T-cell (primary cell): ENCODE data around the gene LAMA5. TPM values are rescaled to one million over a fixed set of nuclear protein-coding genes. Genes with fewer than 3 reads are reported as not detected.

Source experiments
- ATAC-seq, 4 experiments: fragments of 200-7000 bp in 3 of 4; fragments of 150-1000 bp in 1 of 4; cut with Tn5 transposase; replicated peaks in 1 of 4; 1 replicate in 3 of 4; 2 replicates in 1 of 4; pipeline ENCODE4 v1.10.0; 2021; ENCODE audit warnings: moderate library complexity in 3 of 4, mild to moderate bottlenecking in 2 of 4, moderate number of reproducible peaks in 1 of 4
- CTCF ChIA-PET, 2 donors: fragments of 300-600 bp; sonication (Branson Sonifier 250); formaldehyde crosslinking; loops; one replicate each; lab custom pipeline; 2022; ENCODE audit warnings: antibody characterized with exemption in 2 of 2; lab: Charles Lee
- POLR2A ChIA-PET, 2 donors: fragments of 300-600 bp; sonication (Branson Sonifier 250); formaldehyde crosslinking; loops; one replicate each; lab custom pipeline; 2022; ENCODE audit warnings: antibody characterized with exemption in 2 of 2; lab: Charles Lee
- DNase-seq, 35 experiments: peaks; one replicate each; pipeline versions ENCODE4 v3.0.0 to v3.0.0-alpha.2; 2013 to 2023
- H3K27ac ChIP-seq: one replicate; pipeline ENCODE4 v1.5.1; 2013; ENCODE audit warnings: low read length
- H3K27me3 ChIP-seq, 2 experiments: replicated peaks in 1 of 2; 1 replicate in 1 of 2; 2 replicates in 1 of 2; pipeline versions ENCODE4 v1.6.1 to v1.7.0; 2013; ENCODE audit warnings: low read length in 1 of 2, mixed read lengths in 1 of 2; ENCODE audit not compliant: control insufficient read depth in 2 of 2, insufficient read depth in 2 of 2; ENCODE audit errors: extremely low read depth in 1 of 2
- H3K36me3 ChIP-seq, 2 donors: 1 replicate in 1 of 2; 2 replicates in 1 of 2; pipeline versions ENCODE4 v1.6.1 to v1.7.0; 2013; ENCODE audit warnings: low read length in 1 of 2; ENCODE audit not compliant: control insufficient read depth in 2 of 2, insufficient read depth in 1 of 2; ENCODE audit errors: extremely low read depth in 1 of 2
- H3K4me1 ChIP-seq, 2 experiments: 1 replicate in 1 of 2; 2 replicates in 1 of 2; pipeline versions ENCODE4 v1.6.1 to v1.7.0; 2013; ENCODE audit warnings: low read length in 2 of 2, mixed read lengths in 1 of 2; ENCODE audit not compliant: insufficient read depth in 2 of 2, control insufficient read depth in 1 of 2; ENCODE audit errors: extremely low read depth in 1 of 2
- H3K4me3 ChIP-seq, 2 donors: 1 replicate in 1 of 2; 2 replicates in 1 of 2; pipeline versions ENCODE4 v1.5.1 to v1.7.0; 2013; ENCODE audit warnings: mild to moderate bottlenecking in 2 of 2, low read length in 1 of 2, moderate library complexity in 1 of 2; ENCODE audit not compliant: control insufficient read depth in 1 of 2; ENCODE audit errors: extremely low read depth in 1 of 2
- H3K9me3 ChIP-seq: 2 replicates; pipeline ENCODE4 v1.7.0; 2013
- H3K27ac Mint-ChIP-seq, 2 donors: one replicate each; pipeline ENCODE4 v1.8.0; 2020 to 2021; ENCODE audit warnings: mild to moderate bottlenecking in 2 of 2, mixed read lengths in 2 of 2
- H3K27me3 Mint-ChIP-seq, 2 donors: one replicate each; pipeline ENCODE4 v1.8.0; 2021 to 2022; ENCODE audit warnings: mixed read lengths in 2 of 2
- H3K36me3 Mint-ChIP-seq: one replicate; pipeline ENCODE4 v1.8.0; 2021; ENCODE audit warnings: mixed read lengths
- H3K4me1 Mint-ChIP-seq, 3 donors: one replicate each; pipeline ENCODE4 v1.8.0; 2020 to 2022; ENCODE audit warnings: mixed read lengths in 3 of 3, mild to moderate bottlenecking in 1 of 3
- H3K4me3 Mint-ChIP-seq, 3 donors: one replicate each; pipeline ENCODE4 v1.8.0; 2020 to 2022; ENCODE audit warnings: mild to moderate bottlenecking in 3 of 3, mixed read lengths in 3 of 3, moderate library complexity in 3 of 3
- H3K9me3 Mint-ChIP-seq, 3 donors: one replicate each; pipeline ENCODE4 v1.8.0; 2020 to 2022; ENCODE audit warnings: mixed read lengths in 3 of 3
- WGBS: methylation state at CpG from one replicate; pipeline ENCODE4 v1.1.5; 2013; ENCODE audit warnings: missing lambda C conversion rate; ENCODE audit not compliant: insufficient coverage; 5-methylcytosine and 5-hydroxymethylcytosine counted together
- total RNA-seq, 35 experiments: library from RNA in 6 of 35; stranded (reverse) in 6 of 35; fragments of 120-200 nt in 1 of 35; gene quantifications; one replicate each; pipeline versions ENCODE4 v1.2.1 to v1.2.4 and lab custom pipeline; 2013 to 2026

Gene LAMA5
- total RNA-seq, 5 donors from 2014 or later (not counting 1 experiment from before 2014, with no cell fraction given), result 0.48 to 4.3 (median 3.0) TPM

GRCh38 chr20:62277253-62277652, 89.9 kb downstream of the LAMA5 start:
- WGBS, result 80% methylated on average over 12 of the region's 13 CpGs
- Mint-ChIP-seq H3K4me1 (peaks cover 0 to 5% (median 0%) of the 10 kb centered on the region in 3 donors), H3K4me3 (no peak overlapping the region), H3K36me3 (peaks cover 68% of the 10 kb centered on the region), H3K9me3 (no peaks in the 10 kb centered on the region), H3K27me3 (no peaks in the 10 kb centered on the region), H3K27ac (no peak overlapping the region)
- no peak overlapping the region for H3K27ac ChIP-seq
- DNase-seq (no peak), ATAC-seq (no peak)
- no peak overlapping the region for H3K4me3 ChIP-seq
- CTCF ChIA-PET, result no interaction called here
- H3K36me3 ChIP-seq, result peaks cover 33 to 68% of the 10 kb centered on the region in 2 donors
- H3K9me3 ChIP-seq, result no peaks in the 10 kb centered on the region
- H3K4me1 ChIP-seq, result no peaks in the 10 kb centered on the region
- POLR2A ChIA-PET, result no interaction called here
- no peaks in the 10 kb centered on the region for H3K27me3 ChIP-seq

GRCh38 chr20:62276439-62276838, 90.7 kb downstream of the LAMA5 start:
- Histone ChIP-seq H3K27me3 (no peaks in the 10 kb centered on the region), H3K27ac (no peak overlapping the region), H3K36me3 (peaks cover 33 to 68% of the 10 kb centered on the region in 2 donors), H3K9me3 (no peaks in the 10 kb centered on the region), H3K4me1 (no peaks in the 10 kb centered on the region), H3K4me3 (no peak overlapping the region)
- H3K9me3 Mint-ChIP-seq, result no peaks in the 10 kb centered on the region
- peaks cover 0 to 5% (median 0%) of the 10 kb centered on the region in 3 donors for H3K4me1 Mint-ChIP-seq
- ChIA-PET POLR2A (no interaction called here), CTCF (no interaction called here)
- H3K27me3 Mint-ChIP-seq, result no peaks in the 10 kb centered on the region
- peaks cover 60% of the 10 kb centered on the region for H3K36me3 Mint-ChIP-seq
- no peak overlapping the region for H3K27ac Mint-ChIP-seq
- DNase-seq (no peak), ATAC-seq (no peak)
- WGBS, result 89% methylated on average over 6 of the region's 6 CpGs
- no peak overlapping the region for H3K4me3 Mint-ChIP-seq

- H3K27ac ChIP-seq, result no peak overlapping the region
- Mint-ChIP-seq H3K27ac (no peak overlapping the region), H3K36me3 (peaks cover 52% of the 10 kb centered on the region), H3K4me1 (peaks cover 0 to 5% (median 0%) of the 10 kb centered on the region in 3 donors), H3K4me3 (no peak overlapping the region), H3K9me3 (no peaks in the 10 kb centered on the region), H3K27me3 (no peaks in the 10 kb centered on the region)
- no peak for ATAC-seq
- ChIA-PET CTCF (no interaction called here), POLR2A (no interaction called here)
- DNase-seq, result no peak
- WGBS, result 100% methylated on average over 4 of the region's 10 CpGs
- no peaks in the 10 kb centered on the region for H3K9me3 ChIP-seq
- no peaks in the 10 kb centered on the region for H3K4me1 ChIP-seq
- no peaks in the 10 kb centered on the region for H3K27me3 ChIP-seq
- no peak overlapping the region for H3K4me3 ChIP-seq
- H3K36me3 ChIP-seq, result peaks cover 27 to 57% of the 10 kb centered on the region in 2 donors
Observed at GRCh38 chr20:62275219-62275618, 91.9 kb downstream of the LAMA5 start.

- CTCF ChIA-PET, result no interaction called here
- no peak overlapping the region for H3K4me3 ChIP-seq
- Mint-ChIP-seq H3K36me3 (peaks cover 53% of the 10 kb centered on the region), H3K9me3 (no peaks in the 10 kb centered on the region), H3K4me3 (no peak overlapping the region), H3K27me3 (no peaks in the 10 kb centered on the region), H3K4me1 (peaks cover 0 to 5% (median 0%) of the 10 kb centered on the region in 3 donors), H3K27ac (no peak overlapping the region)
- H3K27me3 ChIP-seq, result no peaks in the 10 kb centered on the region
- no peak for ATAC-seq
- H3K4me1 ChIP-seq, result no peaks in the 10 kb centered on the region
- POLR2A ChIA-PET, result no interaction called here
- H3K9me3 ChIP-seq, result no peaks in the 10 kb centered on the region
- WGBS, result 91% methylated on average over 6 of the region's 13 CpGs
- peaks cover 27 to 53% of the 10 kb centered on the region in 2 donors for H3K36me3 ChIP-seq
- no peak for DNase-seq
- no peak overlapping the region for H3K27ac ChIP-seq
Observed at GRCh38 chr20:62274332-62274950, 92.7 kb downstream of the LAMA5 start.

GRCh38 chr20:62273416-62273815, 93.7 kb downstream of the LAMA5 start:
- H3K36me3 Mint-ChIP-seq, result peaks cover 46% of the 10 kb centered on the region
- Histone ChIP-seq H3K27ac (no peak overlapping the region), H3K4me3 (no peak overlapping the region), H3K4me1 (no peaks in the 10 kb centered on the region), H3K36me3 (peaks cover 23 to 50% of the 10 kb centered on the region in 2 donors), H3K9me3 (no peaks in the 10 kb centered on the region), H3K27me3 (no peaks in the 10 kb centered on the region)
- H3K4me1 Mint-ChIP-seq, result peaks cover 0 to 5% (median 0%) of the 10 kb centered on the region in 3 donors
- DNase-seq, result no peak
- no peak overlapping the region for H3K27ac Mint-ChIP-seq
- H3K9me3 Mint-ChIP-seq, result no peaks in the 10 kb centered on the region
- no peaks in the 10 kb centered on the region for H3K27me3 Mint-ChIP-seq
- POLR2A ChIA-PET, result no interaction called here
- no peak overlapping the region for H3K4me3 Mint-ChIP-seq
- no peak for ATAC-seq
- CTCF ChIA-PET, result no interaction called here
- WGBS, result 98% methylated on average over 18 of the region's 18 CpGs

GRCh38 chr20:62272200-62272599, 94.9 kb downstream of the LAMA5 start:
- H3K27me3 Mint-ChIP-seq, result no peaks in the 10 kb centered on the region
- ATAC-seq, result no peak
- 91% methylated on average over 6 of the region's 10 CpGs for WGBS
- Histone ChIP-seq H3K9me3 (no peaks in the 10 kb centered on the region), H3K4me1 (no peaks in the 10 kb centered on the region), H3K4me3 (no peak overlapping the region), H3K27me3 (no peaks in the 10 kb centered on the region), H3K36me3 (peaks cover 23 to 48% of the 10 kb centered on the region in 2 donors), H3K27ac (no peak overlapping the region)
- H3K4me3 Mint-ChIP-seq, result no peak overlapping the region
- H3K4me1 Mint-ChIP-seq, result no peaks in the 10 kb centered on the region
- no peak overlapping the region for H3K27ac Mint-ChIP-seq
- ChIA-PET POLR2A (no interaction called here), CTCF (no interaction called here)
- no peaks in the 10 kb centered on the region for H3K9me3 Mint-ChIP-seq
- peaks cover 39% of the 10 kb centered on the region for H3K36me3 Mint-ChIP-seq
- no peak for DNase-seq
